Measurements from ENCODE around the gene PRKCD.
"Not testable (repeated sequence)": the region's sequence is repeated elsewhere in the genome, so short reads cannot be mapped to it uniquely, and the experiment has no call there.

PRKCD gene

DNA sequence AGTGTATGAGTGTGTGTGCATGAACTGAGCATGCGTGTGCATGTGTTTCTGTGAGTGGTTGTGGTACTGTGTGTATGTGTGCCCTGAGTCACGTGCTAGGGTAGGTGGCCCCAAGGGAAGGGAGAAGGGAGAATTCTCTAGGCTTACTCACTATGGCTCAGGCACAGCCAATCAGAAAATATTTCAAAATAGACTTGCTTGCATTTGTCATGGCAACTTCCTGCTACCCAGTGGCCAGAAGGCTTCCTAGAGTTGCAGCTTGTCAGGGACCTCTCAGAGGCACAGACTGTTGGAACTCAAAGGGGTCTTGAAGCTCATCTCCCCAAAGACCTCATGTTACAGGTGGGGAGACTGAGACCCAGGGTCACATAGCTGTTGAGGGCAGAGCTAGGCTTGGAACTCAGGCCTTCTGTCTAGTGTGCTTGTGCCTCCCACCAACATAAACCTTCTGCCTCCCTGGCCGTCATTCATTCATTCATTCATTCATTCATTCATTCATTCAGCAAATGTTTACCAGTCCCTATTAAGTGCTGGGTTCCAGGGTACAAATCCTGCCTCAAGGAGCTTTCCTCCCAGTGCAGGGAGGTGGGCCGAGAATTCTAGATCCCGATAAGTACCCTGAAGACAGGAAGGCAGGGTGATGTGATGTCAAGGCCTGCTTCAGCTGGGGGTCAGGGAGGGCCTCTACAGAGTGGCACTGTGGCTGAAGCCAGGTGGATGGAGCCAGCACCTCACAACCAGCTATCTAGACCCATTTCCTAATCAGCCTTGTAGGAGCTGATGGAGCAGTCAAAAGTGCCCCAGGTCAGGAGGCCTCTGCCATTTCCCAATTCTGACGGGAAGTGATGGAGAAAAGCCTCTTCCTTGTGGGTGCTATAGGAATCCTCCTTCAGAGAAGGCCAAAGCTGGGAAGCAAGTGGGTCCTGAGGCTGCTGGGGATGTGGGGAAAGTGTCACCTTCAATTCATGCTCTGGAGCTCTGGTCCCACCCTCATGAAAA lies 19.9 kb upstream of the PRKCD start:
- no peak for DNase-seq

DNA sequence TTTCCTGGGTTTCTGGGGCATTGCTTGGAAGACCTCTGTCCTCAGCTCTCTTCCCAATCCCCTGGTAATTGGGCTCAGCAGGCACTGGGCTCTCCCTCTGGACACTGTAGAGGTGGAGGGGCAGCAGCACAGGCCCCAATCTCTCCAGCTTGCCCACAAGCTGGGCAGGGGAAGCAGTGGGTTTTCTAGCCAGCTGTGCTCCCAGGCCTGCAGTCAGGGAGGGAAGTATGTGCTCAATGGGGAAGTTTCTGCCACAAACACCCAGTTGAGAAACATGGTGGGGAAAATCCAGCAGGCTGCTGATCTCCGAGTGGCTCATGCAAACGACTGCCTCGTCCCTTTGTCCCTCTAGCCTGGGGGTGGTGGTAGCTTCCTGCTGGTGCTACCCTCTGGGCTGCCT lies 18.0 kb upstream of the PRKCD start:
- DNase-seq: no peak

DNA sequence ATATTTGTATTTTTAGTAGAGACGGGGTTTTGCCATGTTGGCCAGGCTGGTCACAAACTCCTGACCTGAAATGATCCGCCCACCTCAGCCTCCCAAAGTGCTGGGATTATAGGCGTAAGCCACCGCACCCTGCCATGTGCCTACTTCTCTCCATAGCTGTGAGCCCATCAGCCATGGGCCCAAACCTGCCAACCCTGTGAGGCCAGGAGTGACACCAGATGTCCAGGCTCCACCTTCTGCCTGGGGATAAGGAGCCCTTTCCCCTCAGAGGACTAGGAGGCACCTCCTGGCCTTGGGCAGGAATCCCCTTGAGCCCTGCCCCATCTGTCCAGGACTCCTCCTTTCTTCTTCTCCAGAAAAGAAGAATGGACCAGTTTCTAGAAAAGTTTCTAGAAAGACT lies 16.6 kb upstream of the PRKCD start:
- no peak for DNase-seq

DNA sequence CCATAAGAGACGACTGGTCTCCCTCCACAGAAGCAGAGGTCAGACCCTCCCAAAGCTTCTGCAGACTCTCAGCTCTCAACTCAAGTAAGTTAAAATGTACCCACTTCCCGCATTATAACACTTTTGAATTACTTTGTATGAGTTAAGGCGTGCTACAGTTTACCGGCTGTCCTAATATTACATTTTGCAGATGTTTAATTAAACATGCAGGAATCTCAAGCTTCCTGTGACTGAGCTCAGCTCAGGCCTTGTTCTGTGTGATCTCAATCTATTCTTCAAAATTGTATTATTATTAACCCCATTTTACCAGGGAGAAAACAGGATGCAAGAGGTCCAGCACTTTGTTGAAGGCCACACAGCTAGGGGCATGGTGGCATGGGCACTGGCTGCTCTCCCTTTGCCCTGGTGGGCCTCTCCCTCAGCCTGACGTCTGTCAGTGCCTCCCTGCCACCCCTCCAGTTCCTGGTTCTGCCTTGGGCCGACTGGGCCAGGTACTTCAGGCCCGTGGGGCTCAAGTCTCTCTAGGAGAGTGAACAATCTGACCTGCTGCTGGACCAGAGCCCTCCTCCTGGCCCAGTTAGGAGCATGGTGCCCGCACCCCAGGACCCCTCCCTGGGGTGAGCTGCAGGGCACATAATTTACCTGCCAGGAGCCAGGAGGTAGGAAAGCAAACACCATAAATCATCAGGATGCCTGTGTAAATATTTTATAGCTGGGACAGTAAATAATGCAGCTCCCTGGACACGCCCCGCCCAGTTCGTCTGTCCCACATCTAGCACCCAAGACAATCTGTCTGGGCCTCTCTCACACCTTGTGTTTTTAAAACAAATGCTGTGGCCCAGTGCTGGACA lies 15.9 kb upstream of the PRKCD start:
- DNase-seq: no peak

DNA sequence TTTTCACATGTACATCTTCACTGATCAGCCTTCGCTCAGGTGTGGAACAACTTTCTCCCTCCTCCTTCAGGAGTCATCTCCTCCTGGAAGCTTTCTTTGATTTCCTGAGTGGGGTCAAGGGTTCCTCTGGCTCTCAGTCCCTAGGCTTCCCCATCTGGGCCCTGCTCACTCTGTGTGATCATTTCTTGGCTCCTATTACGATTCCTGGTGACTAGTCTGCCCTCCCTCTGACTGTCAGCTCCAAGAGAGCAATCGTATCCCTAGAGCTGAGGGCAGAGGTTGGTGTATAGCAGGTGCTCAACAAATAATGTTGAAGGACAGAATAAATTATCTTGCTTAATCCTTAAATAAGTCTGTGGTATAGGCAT lies 15.3 kb upstream of the PRKCD start:
- no peak for DNase-seq

DNA sequence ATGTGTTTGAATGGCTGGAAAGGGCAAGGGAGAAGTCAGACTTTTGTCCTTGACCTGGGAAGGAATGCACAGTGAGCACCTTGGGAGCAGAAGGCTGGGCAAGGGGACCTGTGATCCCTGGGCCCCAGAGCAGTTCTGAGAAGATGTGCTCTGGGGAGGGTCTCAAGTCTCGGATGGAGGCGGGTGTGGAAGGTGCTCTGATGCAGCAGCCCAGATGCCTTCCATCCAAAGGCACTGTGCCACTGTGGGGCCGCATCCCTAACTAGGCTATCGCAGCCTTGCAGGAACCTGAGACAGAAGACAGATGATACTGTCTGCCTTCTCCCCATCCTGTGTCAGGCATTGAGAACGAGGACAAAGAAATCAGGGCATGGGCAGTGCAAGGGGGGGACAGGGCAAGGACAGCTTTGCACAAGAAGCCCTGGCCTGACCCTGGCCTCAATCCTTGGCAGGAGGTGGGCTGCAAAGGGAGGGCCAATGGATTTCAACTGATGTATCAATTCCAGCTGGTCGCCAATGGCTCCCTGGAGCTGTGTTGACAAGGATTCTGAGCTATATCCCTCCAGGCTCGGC lies 14.6 kb upstream of the PRKCD start:
- no peak for DNase-seq

DNA sequence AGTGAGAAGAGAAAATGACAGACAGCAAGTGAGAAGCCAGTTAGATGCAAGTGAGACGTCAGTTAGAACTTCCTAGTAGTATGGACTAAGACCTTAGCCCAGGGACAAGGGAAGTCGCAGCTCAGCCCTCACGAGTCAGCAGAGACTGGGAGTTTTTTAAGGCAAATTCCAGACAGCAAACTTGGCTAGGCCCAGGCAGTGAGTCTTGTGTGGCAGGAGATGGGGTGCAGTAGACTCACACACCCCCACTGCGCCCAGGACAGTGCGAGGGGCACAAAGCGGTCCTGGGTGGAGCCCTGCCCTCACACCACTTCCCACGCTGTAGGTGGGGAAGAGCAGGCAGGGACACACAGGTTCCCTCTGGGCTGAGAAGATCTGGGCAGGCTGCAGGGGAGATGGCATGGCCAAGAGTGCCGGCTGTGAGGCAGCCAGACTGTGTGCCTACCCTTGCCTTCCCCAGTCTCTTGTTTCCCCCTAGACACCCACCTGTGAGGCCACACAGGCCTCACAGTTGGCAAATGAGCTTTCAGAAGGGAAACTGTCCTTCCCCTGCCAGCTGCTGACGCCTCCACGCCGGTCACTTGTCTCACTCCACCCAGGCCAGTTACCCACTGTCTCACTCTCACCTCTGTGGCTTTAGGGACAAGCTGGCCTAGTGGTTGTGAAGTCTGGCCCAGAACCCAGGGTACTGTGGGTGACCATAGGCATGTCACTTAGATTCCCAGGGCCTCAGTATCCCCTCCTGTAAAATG lies 13.7 kb upstream of the PRKCD start:
- no peak for DNase-seq

DNA sequence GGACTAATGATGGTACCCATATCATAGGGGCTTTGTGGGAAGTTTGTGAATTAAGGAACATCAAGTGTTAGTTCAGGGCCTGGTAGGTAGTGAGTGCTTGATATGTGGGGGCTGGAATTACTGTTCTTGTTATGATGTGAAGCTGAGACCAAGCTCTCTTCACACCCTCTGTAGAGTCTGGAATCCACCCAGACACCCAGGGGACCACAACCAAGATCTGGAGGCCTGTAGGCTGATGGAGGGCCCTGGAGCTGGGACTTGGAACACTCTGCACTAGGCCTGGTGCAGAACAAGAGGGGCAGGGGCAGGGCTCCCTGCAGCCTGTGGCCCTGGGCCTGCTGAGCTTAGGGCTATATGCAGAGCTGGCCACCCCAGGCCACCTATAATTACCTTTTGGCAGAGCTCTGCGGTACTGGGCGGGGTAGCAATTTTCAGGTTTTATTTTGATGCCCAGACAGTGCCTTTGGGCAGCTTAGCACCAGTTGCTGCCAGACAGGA lies 13.1 kb upstream of the PRKCD start:
- no peak for DNase-seq

DNA sequence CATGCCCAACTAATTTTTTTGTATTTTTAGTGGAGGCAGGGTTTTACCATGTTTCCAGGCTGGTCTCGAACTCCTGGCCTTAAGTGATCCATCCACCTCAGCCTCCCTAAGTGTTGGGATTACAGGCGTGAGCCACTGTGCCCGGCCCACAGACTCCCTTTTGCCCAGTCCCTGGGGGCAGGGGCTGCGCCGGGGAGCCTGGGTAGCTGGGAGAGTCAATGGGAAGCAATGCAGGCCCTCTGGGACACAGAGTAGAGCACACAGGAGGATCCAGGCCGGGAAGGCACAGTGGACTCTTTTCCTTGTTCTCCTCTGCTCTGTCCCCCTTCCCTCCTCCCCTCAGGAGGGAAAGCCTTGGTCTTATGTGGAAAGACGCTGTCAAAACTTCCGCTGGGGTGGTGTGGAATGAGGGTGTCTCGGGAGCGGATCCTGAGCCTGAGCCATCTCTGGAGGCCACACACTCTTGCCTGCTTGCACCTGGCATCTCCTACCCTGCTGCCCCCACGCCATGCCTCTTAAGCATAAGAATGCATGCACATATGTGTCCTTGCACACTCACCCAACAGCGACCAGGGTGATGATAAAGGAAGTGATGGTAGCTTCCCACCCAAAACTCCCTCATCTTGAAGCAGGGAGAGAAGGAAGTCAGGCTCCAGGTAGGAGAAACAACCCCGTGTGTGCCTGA lies 11.9 kb upstream of the PRKCD start:
- no peak for DNase-seq

DNA sequence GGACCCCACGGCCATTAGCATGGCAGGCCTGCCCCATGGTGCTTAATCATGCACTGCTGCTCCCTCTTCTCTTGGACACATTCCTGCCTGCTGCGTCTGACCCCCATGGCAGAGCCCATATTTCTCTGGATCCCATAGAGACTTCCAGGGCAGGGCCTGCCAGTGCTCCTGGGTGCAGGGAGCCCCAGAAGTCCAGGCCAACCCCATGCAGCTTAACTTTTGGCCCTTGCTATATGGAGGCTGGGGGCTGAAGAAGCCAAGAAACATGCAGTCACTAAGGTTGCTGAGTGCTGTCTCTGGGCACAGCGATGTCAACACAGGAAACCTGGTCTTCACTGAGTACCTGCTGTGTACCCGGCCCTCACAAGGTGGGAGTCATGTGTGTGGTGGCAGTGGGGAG lies 11.3 kb upstream of the PRKCD start:
- DNase-seq: no peak

DNA sequence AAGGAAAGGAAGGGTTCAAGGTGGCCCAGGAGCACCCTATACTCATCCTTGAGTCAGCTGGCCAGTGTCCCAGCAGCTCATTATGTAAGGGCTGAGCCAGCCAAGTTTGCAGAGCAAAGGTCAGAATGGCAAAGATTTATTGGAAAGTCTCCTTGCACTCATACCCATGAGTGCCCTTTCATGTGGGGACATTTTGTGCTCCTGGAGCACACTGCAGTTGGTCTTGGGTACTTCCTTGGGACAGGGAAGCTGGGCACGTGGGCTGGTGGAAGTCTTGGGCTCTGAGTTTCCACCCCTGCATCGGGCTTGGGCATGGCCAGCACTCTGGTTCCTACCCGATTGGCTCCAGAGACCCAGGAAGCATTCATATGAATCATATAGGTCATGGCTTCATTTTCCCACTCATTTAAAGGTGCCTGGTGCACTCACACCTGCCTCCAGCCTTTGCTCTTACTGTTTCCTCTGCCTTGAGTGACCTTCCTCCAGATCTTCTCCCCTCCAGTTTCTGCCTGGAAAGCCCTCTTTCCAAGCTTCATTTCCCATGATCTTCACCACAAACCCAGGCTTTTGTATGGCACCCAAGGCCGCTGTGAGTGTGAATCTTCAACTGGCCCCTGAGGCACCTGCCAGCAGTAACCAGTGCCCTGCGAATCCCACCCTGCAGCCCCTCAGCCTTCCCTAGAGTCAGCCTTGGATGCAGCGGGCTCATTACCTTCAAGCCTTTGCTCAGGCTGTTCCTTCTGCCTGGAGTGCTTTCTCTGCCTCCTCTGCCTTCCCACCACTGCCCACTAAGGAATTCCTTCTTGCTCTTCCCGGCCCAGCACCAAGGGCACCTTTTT lies 10.5 kb upstream of the PRKCD start:
- no peak for DNase-seq

DNA sequence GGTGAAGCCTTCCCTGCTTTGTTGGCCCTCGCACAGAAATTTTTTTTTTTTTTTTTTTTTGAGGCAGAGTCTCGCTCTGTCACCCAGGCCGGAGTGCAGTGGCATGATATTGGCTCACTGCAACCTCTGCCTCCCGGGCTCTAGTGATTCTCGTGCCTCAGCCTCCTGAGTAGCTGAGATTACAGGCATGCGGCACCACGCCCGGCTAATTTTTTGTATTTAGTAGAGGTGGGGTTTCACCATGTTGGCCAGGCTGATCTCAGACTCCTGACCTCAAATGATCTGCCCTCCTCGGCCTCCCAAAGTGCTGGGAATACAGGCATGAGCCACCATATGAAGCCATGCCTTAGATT lies 9.9 kb upstream of the PRKCD start:
- not testable (repeated sequence) for DNase-seq

DNA sequence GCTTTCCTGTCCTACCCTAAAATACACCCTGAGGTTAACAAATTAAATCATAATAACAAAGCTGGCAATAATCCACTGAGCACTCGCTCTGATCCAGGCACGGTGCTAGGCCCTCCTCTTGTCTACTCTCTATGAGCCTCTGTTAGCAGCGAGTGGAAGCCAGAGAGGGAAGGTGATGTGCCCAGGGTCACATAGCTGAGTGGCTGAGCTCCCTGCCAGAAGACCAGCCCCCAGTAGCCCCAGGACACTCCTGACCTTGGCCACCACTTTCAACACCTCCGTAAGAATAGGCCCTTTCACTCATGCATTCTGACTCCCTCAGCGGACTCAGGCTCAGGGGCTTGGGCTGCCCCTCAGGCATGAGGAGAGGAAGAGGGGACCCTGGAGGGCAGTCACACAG lies 9.5 kb upstream of the PRKCD start:
- DNase-seq: no peak

DNA sequence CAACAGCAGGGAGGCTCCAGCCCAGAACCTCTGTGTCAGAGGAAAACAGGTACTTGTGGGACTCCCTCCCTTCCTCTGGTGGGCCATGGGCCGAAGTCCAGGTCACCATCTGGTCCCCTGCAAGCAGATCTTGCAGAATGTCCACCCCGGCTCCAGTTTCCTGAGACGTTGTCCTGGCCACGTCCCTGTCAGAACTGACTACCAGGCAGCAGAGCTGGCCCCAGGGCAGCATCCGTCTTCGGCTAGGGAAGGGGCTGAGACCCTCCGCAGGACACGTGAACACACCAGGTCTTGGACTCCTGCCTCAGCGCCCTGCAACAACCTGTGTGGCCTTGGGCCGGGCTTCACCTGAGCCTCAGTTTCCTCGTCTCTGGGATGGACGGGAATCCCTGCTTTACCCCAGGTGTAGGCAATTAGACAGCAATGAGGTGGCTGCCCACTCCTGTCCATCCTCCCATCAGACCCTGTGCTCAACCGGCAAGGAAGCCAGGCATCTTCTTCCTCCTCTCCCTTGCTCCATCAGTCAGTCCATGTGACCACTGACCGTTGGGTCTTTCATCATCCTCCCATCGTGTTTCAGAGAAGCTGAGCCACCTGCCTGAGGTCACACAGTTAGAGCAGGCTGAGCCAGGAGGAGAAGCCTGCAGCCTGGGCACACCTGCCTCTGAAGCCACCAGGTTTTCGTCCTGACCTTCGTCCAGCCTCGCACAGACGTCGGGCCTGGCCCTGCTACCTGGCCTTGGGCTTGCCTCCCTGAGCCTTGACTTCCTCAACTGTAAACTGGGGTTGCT lies 8.9 kb upstream of the PRKCD start:
- DNase-seq: no peak

DNA sequence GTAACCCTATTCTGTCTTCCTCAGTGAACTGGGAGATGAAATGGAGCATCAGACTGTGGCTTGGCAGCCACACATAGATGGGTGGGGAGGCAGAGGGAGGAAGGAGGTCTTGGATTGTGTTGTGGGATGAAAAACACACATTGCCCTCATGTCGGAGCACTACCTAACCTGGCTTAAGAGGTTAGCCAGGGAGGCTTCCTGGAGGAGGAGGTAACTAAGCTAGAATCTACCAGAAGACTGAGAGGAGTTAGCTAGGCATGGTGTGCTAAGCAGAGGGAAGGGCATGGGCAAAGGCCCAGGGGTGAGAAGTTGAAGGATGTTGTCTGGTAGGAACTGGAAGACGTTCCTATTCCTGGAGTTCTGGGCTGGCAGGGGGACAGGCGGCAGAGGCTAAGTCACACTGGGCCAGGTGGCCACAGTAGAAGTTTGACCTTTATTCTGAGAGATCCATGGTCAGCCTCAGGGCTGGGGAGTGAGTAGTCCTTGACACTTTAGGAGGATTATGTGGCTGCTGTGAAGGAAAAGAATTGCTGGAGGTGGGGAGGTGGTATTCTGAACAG lies 7.7 kb upstream of the PRKCD start:
- no peak for DNase-seq

DNA sequence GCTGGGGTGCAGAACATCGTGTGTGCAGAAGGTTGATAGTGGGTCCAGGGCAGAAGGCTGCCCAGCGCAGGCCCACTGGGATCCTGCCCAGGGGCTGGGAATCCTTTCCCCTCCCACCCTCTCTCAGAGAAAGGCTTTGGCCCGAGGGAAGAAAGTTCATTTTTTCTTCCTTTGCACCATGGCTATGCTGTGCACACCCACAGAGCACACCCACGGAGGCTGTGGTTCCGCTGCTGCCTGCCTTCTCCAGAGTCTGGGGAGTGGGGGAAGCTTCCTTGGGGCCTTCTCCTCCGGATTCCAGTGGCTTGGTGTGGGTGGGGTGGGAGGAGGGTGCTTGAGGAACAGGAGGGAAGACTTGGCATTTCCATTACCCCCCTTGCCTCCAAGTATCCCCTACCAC lies 7.0 kb upstream of the PRKCD start:
- no peak for DNase-seq

DNA sequence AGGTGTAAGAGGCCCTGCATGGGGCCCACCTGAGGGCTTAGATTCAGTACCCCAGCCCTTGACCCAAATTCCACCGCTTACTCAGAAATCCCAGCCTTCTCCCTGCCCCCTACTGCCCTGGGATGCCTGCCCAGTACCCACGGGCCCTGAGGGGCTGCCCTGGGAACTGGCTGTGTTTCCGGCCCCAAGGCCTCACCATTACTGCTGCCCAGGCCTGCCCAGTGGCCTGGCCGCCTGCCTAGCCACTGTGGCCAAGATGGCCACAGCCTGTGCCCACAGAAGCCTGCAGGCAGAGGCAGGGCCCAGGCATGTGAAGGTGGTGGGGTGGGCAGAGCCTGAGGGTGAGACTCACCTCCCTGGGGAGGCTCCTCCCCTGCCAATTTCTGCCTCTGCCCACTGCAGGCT lies 6.1 kb upstream of the PRKCD start:
- DNase-seq: no peak

DNA sequence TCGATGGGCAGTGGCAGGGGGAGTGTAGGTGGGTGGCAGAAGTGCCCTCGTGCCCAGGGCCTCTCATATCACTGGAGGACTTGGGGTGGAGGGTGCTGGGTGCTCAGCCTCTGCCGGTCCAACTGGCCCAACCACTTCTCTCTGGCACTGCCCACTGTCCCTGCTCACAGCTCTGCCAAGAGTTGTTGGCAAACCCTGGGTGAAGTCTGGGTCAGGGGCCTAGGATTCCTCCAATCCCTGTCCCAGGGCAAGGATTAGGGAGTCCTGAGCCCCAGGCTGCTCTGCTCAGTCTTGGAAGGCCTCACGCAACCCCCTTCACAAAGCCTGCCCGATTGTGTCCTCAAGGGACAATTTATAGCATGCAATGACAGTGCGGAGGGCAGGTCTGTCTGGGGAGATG lies 5.2 kb upstream of the PRKCD start:
- no peak for DNase-seq

DNA sequence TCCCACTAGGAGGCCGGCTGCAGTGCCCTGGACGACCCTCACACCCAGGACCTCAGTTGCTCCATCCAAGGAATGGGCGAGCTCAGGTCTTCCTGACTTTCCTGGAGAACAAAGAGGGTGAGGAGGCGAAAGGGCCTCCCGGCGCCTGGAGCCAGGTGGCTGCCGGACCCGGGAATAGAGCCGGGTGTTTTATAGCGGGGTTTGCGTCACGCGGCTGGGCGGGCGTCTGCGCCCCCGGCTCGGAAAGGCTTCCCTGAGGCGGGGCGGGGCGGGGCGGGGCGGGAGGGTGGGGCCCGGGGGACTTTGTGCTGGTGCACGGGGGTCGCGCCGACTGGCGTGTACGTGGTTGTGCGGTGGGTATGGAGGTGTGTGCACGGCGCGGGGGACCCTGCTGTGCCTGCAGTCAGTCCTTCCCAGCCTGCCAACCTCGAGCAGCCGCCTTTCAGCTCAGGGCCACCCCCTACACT lies 4.6 kb upstream of the PRKCD start:
- no peak for DNase-seq

All from effector CD8-positive, alpha-beta T cell (primary cell).